GM12878 (cell line): ENCODE measurements around the gene ANKDD1A. TPM values are rescaled to one million over a fixed set of nuclear protein-coding genes. Genes with fewer than 3 reads are reported as not detected.

ENCODE experiments used
- ATAC-seq: fragments of 200-7000 bp; cut with Tn5 transposase; 3 replicates; pipeline ENCODE4 v1.9.1; 2020; ENCODE audit warnings: mild to moderate bottlenecking, moderate library complexity
- BruUV-seq: library from RNA; stranded (reverse); fragments of 400-500 nt; replicated peaks from 2 replicates; lab custom pipeline; 2021; lab: Mats Ljungman, UMichigan
- CTCF ChIA-PET: fragments of 300-600 bp; sonication (Branson Sonifier 250); formaldehyde crosslinking; extraction: SDS; loops from one replicate; lab custom pipeline; 2021; ENCODE audit warnings: inconsistent platforms; lab: Yijun Ruan, JAX
- POLR2A ChIA-PET: fragments of 350-600 bp; formaldehyde crosslinking; extraction: SDS; loops from one replicate; lab custom pipeline; 2021; ENCODE audit warnings: inconsistent platforms; lab: Charles Lee
- RAD21 ChIA-PET: fragments of 300-600 bp; sonication (Branson Sonifier 250); formaldehyde crosslinking; loops from one replicate; lab custom pipeline; 2023; ENCODE audit warnings: antibody characterized with exemption; ENCODE audit not compliant: unreplicated experiment; lab: Charles Lee
- SMC1A ChIA-PET: fragments of 300-600 bp; sonication (Branson Sonifier 250); formaldehyde crosslinking; loops from one replicate; lab custom pipeline; 2023; ENCODE audit not compliant: unreplicated experiment, uncharacterized antibody; lab: Charles Lee
- DNase-seq: peaks from one replicate; pipeline ENCODE4 v3.0.0-alpha.2; 2011; ENCODE audit warnings: low read depth, low spot score
- FAIRE-seq: peaks from 3 replicates; lab custom pipeline; 2011; peaks lifted over from hg19 to GRCh38; lab: Jason Lieb, UNC
- H2AFZ ChIP-seq: 2 replicates; pipeline ENCODE4 v1.6.0; 2011; ENCODE audit warnings: low read depth, low read length, control low read depth; ENCODE audit not compliant: control insufficient read depth
- H3K27ac ChIP-seq: 2 replicates; pipeline ENCODE4 v1.5.1; 2011; ENCODE audit warnings: control low read depth; ENCODE audit not compliant: control insufficient read depth, insufficient read depth
- H3K27me3 ChIP-seq, 2 experiments: replicated peaks in 1 of 2; 2 replicates each; pipeline versions ENCODE4 v1.6.0 to v1.6.1; 2011; ENCODE audit warnings: low read length in 1 of 2; ENCODE audit not compliant: control insufficient read depth in 2 of 2, insufficient read depth in 2 of 2
- H3K36me3 ChIP-seq, 2 experiments: 2 replicates each; pipeline ENCODE4 v1.5.1; 2011; ENCODE audit warnings: low read length in 1 of 2; ENCODE audit not compliant: control insufficient read depth in 2 of 2, insufficient read depth in 2 of 2
- H3K4me1 ChIP-seq: 2 replicates; pipeline ENCODE4 v1.6.1; 2011; ENCODE audit warnings: mild to moderate bottlenecking, low read length, moderate library complexity, mixed read lengths; ENCODE audit not compliant: control insufficient read depth, insufficient read depth
- H3K4me2 ChIP-seq: 2 replicates; pipeline ENCODE4 v1.6.0; 2011; ENCODE audit warnings: control low read depth; ENCODE audit not compliant: control insufficient read depth, insufficient read depth
- H3K4me3 ChIP-seq: fragments of 200-600 bp; sonication (generic); 2 replicates; pipeline ENCODE4 v1.5.1; 2016
- H3K79me2 ChIP-seq: 2 replicates; pipeline ENCODE4 v1.6.0; 2011; ENCODE audit warnings: low read length; ENCODE audit not compliant: control insufficient read depth, insufficient read depth
- H3K9ac ChIP-seq: 2 replicates; pipeline ENCODE4 v1.8.0; 2011; ENCODE audit warnings: low read length, control low read depth, mixed read lengths; ENCODE audit not compliant: control insufficient read depth, insufficient read depth
- H3K9me3 ChIP-seq: replicated peaks from 3 replicates; pipeline ENCODE4 v1.5.1; 2011; ENCODE audit warnings: mild to moderate bottlenecking, low read length; ENCODE audit not compliant: control insufficient read depth, insufficient read depth
- H4K20me1 ChIP-seq: 2 replicates; pipeline ENCODE4 v1.6.0; 2011; ENCODE audit not compliant: control insufficient read depth, insufficient read depth
- BCL11A ChIP-seq: IDR thresholded peaks from 2 replicates; pipeline ENCODE4 v1.6.1; 2011; ENCODE audit warnings: low read depth, low read length
- CBX3 ChIP-seq: fragments of 200-600 bp; sonication (generic); IDR thresholded peaks from 2 replicates; pipeline ENCODE4 v1.6.1; 2016; ENCODE audit warnings: low read depth, borderline replicate concordance
- CREB1 ChIP-seq: IDR thresholded peaks from 2 replicates; pipeline ENCODE4 v1.6.1; 2012; ENCODE audit warnings: low read depth, mild to moderate bottlenecking, inconsistent platforms
- HDAC6 ChIP-seq: fragments of 200-600 bp; sonication (generic); IDR thresholded peaks from one replicate; pipeline ENCODE4 v1.8.0; 2017; ENCODE audit warnings: antibody characterized with exemption; ENCODE audit not compliant: unreplicated experiment
- MYB ChIP-seq: fragments of 150-350 bp; IDR thresholded peaks from 2 replicates; pipeline ENCODE4 v1.6.1; 2014; ENCODE audit warnings: mild to moderate bottlenecking, low read depth, low read length, borderline replicate concordance
- SRF ChIP-seq, 2 experiments: IDR thresholded peaks; 2 replicates each; pipeline ENCODE4 v1.6.1; 2011; ENCODE audit warnings: low read depth in 2 of 2, low read length in 2 of 2, mild to moderate bottlenecking in 1 of 2, moderate library complexity in 1 of 2
- ZNF207 ChIP-seq: fragments of 450-650 bp; IDR thresholded peaks from 2 replicates; pipeline ENCODE4 v1.6.1; 2014; ENCODE audit warnings: antibody characterized with exemption, mild to moderate bottlenecking, borderline replicate concordance
- WGBS: methylation state at CpG from one replicate; pipeline ENCODE4 v1.1.6; 2016; ENCODE audit warnings: low lambda C conversion rate; ENCODE audit not compliant: insufficient replicate concordance, insufficient coverage; ENCODE audit errors: missing lambda C conversion rate; 5-methylcytosine and 5-hydroxymethylcytosine counted together
- in situ Hi-C: fragments of 300-500 bp; cut with MboI; formaldehyde crosslinking; loops from 9 replicates; pipeline ENCODE4 v1.14.3; 2018; ENCODE audit warnings: mixed read lengths
- intact Hi-C: fragments of 100-400 bp; cut with micrococcal nuclease; formaldehyde crosslinking; loops from one replicate; pipeline ENCODE4 v1.14.2; 2022; ENCODE audit not compliant: unreplicated experiment
- polyA plus RNA-seq, 11 experiments: library from polyadenylated mRNA; depleted of rRNA in 4 of 11; unstranded in 6 of 11; stranded (reverse) in 5 of 11; fragments of >200 nt; fragmentation: Nextera tagmentation in 4 of 11; fragmentation: Illumina TruSeq in 1 of 11; extraction: Ambion mirVana in 4 of 11; extraction: Trizol in 1 of 11; gene quantifications; 1 replicate in 1 of 11; 2 replicates in 10 of 11; pipeline versions ENCODE4 v1.2.1 to v1.2.3, GENCODE V29; 2011 to 2016; ENCODE audit warnings: inconsistent platforms in 2 of 11, missing spikeins in 2 of 11, low read depth in 1 of 11
- total RNA-seq, 4 experiments: library from RNA; depleted of rRNA in 3 of 4; stranded (reverse); fragments of >200 nt in 3 of 4; fragmentation: Illumina TruSeq in 1 of 4; extraction: Trizol in 1 of 4; gene quantifications; 2 replicates each; pipeline versions ENCODE4 v1.2.1 to v1.2.3, GENCODE V29; 2013 to 2021
- TF ChIP-seq, protein P1 (sequence below): fragments of 450-650 bp; formaldehyde crosslinking; IDR thresholded peaks from 2 replicates; pipeline ENCODE4 v1.4.0; 2020; ENCODE audit warnings: mild to moderate bottlenecking, moderate library complexity
- TF ChIP-seq, protein P2 (sequence below): IDR thresholded peaks from 2 replicates; pipeline ENCODE4 v1.6.1; 2011; ENCODE audit warnings: borderline replicate concordance, low read depth, mild to moderate bottlenecking, moderate library complexity, mixed read lengths, low read length; ENCODE audit not compliant: insufficient read depth; ENCODE audit errors: extremely low read length
- TF ChIP-seq, protein P3 (sequence below): fragments of 450-650 bp; IDR thresholded peaks from 2 replicates; pipeline ENCODE4 v1.6.1; 2017; ENCODE audit warnings: low read depth, mild to moderate bottlenecking, moderate library complexity
- TF ChIP-seq, protein P4 (sequence below): fragments of 450-650 bp; formaldehyde crosslinking; IDR thresholded peaks from 2 replicates; pipeline ENCODE4 v1.5.0; 2022; ENCODE audit warnings: mild to moderate bottlenecking, missing genetic modification characterization

Gene ANKDD1A
- total and polyA plus RNA-seq, 10 of the 15 experiments (the other 5 are each of a cell fraction or from before 2014, with no cell fraction given) = 1.5 to 6.6 (median 4.1) TPM

DNA sequence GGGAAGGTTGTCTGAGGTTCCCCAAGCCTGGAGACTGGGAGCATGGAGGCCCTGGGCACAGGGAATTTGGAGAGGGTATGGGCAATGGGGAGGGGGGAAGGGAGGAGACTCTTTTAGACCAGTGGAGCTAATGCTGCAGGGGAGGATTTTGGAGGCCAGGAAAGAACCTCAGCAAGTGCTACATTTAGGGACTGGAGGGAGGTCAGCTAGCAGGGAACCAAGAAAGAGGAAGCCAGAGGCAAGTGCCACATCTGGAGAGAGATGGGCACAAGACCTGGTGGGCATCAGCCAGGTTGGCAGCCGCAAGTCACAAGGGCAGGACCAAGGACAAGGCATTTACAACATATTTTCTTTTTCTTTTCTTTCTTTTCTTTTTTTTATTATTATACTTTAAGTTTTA is 49.3 kb upstream of the ANKDD1A start (continued):
- TF ChIP-seq, protein P1, sequence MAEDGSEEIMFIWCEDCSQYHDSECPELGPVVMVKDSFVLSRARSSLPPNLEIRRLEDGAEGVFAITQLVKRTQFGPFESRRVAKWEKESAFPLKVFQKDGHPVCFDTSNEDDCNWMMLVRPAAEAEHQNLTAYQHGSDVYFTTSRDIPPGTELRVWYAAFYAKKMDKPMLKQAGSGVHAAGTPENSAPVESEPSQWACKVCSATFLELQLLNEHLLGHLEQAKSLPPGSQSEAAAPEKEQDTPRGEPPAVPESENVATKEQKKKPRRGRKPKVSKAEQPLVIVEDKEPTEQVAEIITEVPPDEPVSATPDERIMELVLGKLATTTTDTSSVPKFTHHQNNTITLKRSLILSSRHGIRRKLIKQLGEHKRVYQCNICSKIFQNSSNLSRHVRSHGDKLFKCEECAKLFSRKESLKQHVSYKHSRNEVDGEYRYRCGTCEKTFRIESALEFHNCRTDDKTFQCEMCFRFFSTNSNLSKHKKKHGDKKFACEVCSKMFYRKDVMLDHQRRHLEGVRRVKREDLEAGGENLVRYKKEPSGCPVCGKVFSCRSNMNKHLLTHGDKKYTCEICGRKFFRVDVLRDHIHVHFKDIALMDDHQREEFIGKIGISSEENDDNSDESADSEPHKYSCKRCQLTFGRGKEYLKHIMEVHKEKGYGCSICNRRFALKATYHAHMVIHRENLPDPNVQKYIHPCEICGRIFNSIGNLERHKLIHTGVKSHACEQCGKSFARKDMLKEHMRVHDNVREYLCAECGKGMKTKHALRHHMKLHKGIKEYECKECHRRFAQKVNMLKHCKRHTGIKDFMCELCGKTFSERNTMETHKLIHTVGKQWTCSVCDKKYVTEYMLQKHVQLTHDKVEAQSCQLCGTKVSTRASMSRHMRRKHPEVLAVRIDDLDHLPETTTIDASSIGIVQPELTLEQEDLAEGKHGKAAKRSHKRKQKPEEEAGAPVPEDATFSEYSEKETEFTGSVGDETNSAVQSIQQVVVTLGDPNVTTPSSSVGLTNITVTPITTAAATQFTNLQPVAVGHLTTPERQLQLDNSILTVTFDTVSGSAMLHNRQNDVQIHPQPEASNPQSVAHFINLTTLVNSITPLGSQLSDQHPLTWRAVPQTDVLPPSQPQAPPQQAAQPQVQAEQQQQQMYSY (CRISPR knock-in tag) = no peak

DNA sequence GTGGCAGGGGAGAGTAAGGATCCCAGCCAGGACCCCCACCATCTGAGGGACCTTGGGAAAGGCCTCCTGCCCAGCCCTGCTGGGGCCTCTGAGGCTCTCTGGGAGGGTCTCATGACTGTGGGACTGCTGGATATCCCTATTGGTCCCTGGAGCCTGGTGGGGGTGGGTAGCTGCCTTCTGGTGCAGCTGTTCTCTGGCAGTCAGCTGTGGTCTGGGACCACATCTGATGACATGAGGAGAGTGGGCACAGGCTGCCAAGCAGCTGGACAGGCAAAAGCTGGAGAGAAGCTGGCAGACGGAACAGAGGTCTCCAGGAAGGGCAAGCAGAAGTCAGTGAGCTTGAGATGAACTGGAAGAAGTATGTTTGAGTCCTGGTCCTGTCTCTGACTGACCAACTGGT is 47.6 kb upstream of the ANKDD1A start:
- Histone ChIP-seq H3K27me3 (no peaks in the 10 kb centered on the region), H3K36me3 (peaks cover 32 to 51% of the 10 kb centered on the region in 2 experiments), H3K9me3 (no peaks in the 10 kb centered on the region), H3K9ac (no peak overlapping the region), H4K20me1 (peaks cover 3% of the 10 kb centered on the region; the same call in 1 of the 2 replicates), H2AFZ (no peak overlapping the region), H3K4me3 (no peak overlapping the region), H3K4me2 (no peak overlapping the region), H3K4me1 (peaks cover 6% of the 10 kb centered on the region), H3K27ac (no peak overlapping the region), H3K79me2 (no peaks in the 10 kb centered on the region)
- 93% methylated on average over 1 of the region's 1 CpG for WGBS
- in situ Hi-C loops (no loop called here), intact Hi-C loops (no loop called here)
- DNase-seq (no peak), FAIRE-seq (no peak), ATAC-seq (no peak)
- BruUV-seq = no TSS peak
- ChIA-PET RAD21 (interaction anchor here (1.0 to 4.2 kb wide), 5 partner anchors 17 to 30 kb away, joined by 3 to 33 read pairs (median 6); no protein-coding TSS in a partner anchor), POLR2A (interaction anchor here (0.7 to 3.2 kb wide), 7 partner anchors 9 to 63 kb away, joined by 4 to 14 read pairs (median 5); no protein-coding TSS in a partner anchor), CTCF (interaction anchor here (1.7 kb wide), 2 partner anchors 20 to 31 kb away, joined by 4 to 8 read pairs; no protein-coding TSS in a partner anchor), SMC1A (interaction anchor here (0.7 to 8.5 kb wide), 4 partner anchors 8 to 136 kb away, joined by 3 to 51 read pairs (median 4); no protein-coding TSS in a partner anchor)
- TF ChIP-seq, protein P2, sequence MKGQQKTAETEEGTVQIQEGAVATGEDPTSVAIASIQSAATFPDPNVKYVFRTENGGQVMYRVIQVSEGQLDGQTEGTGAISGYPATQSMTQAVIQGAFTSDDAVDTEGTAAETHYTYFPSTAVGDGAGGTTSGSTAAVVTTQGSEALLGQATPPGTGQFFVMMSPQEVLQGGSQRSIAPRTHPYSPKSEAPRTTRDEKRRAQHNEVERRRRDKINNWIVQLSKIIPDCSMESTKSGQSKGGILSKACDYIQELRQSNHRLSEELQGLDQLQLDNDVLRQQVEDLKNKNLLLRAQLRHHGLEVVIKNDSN = no peak
- TF ChIP-seq HDAC6 = no peak
- no peak for TF ChIP-seq CREB1
- TF ChIP-seq SRF (IDR thresholded peaks at IDR 0.05; ENCODE audit: low read depth in 2 of 2, low read length in 2 of 2) = no peak
- TF ChIP-seq ZNF207 = no peak
- TF ChIP-seq, protein P3, sequence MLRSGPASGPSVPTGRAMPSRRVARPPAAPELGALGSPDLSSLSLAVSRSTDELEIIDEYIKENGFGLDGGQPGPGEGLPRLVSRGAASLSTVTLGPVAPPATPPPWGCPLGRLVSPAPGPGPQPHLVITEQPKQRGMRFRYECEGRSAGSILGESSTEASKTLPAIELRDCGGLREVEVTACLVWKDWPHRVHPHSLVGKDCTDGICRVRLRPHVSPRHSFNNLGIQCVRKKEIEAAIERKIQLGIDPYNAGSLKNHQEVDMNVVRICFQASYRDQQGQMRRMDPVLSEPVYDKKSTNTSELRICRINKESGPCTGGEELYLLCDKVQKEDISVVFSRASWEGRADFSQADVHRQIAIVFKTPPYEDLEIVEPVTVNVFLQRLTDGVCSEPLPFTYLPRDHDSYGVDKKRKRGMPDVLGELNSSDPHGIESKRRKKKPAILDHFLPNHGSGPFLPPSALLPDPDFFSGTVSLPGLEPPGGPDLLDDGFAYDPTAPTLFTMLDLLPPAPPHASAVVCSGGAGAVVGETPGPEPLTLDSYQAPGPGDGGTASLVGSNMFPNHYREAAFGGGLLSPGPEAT = no peak
- TF ChIP-seq, protein P4, sequence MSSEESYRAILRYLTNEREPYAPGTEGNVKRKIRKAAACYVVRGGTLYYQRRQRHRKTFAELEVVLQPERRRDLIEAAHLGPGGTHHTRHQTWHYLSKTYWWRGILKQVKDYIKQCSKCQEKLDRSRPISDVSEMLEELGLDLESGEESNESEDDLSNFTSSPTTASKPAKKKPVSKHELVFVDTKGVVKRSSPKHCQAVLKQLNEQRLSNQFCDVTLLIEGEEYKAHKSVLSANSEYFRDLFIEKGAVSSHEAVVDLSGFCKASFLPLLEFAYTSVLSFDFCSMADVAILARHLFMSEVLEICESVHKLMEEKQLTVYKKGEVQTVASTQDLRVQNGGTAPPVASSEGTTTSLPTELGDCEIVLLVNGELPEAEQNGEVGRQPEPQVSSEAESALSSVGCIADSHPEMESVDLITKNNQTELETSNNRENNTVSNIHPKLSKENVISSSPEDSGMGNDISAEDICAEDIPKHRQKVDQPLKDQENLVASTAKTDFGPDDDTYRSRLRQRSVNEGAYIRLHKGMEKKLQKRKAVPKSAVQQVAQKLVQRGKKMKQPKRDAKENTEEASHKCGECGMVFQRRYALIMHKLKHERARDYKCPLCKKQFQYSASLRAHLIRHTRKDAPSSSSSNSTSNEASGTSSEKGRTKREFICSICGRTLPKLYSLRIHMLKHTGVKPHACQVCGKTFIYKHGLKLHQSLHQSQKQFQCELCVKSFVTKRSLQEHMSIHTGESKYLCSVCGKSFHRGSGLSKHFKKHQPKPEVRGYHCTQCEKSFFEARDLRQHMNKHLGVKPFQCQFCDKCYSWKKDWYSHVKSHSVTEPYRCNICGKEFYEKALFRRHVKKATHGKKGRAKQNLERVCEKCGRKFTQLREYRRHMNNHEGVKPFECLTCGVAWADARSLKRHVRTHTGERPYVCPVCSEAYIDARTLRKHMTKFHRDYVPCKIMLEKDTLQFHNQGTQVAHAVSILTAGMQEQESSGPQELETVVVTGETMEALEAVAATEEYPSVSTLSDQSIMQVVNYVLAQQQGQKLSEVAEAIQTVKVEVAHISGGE (CRISPR knock-in tag) = no peak
- no peak for TF ChIP-seq BCL11A
- no peak for TF ChIP-seq MYB
- TF ChIP-seq CBX3 = no peak
